Loucy (cell line): ENCODE results near the gene TNP2.

Experiments
- EZH2phosphoT487 ChIP-seq: fragments of 200-600 bp; IDR thresholded peaks from 2 replicates; pipeline ENCODE4 v1.6.1; 2018; ENCODE audit warnings: antibody characterized with exemption, mild to moderate bottlenecking, moderate library complexity, borderline replicate concordance
- TF ChIP-seq, protein P1 (sequence below): fragments of 200-600 bp; sonication (generic); conservative IDR thresholded peaks from 2 replicates; pipeline ENCODE4 v1.5.1; 2014; ENCODE audit warnings: mild to moderate bottlenecking, antibody characterized with exemption, low read length

DNA sequence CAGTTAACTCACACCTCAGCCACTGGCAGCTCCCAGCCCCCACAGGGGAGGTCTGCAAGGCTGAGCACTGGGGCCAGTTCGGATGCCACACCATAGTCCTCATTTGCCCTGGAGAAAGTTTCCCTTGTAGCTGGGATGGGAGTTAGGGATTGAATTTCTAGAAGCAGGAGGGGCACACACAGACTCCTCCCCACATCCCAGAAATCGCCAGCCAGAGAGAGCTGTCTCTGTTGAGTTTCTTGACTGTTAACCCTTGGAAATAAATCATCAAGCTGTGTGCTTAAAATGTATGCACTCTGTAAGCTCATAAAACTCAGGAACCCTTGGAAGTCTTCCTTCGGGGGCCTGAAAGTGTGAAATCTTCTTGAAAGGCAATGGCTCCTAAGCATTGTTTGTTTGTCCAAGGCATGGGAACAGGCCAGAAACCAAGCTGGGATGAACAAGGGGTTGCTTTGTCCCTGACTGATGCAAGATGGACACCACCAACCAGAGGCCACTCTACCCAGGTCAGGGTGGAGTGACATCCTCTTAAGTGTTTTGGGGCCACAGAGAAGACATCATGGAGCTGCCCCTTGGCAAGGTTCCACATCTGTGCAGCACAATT lies 4.7 kb upstream of the TNP2 start:
- TF ChIP-seq, protein P1, sequence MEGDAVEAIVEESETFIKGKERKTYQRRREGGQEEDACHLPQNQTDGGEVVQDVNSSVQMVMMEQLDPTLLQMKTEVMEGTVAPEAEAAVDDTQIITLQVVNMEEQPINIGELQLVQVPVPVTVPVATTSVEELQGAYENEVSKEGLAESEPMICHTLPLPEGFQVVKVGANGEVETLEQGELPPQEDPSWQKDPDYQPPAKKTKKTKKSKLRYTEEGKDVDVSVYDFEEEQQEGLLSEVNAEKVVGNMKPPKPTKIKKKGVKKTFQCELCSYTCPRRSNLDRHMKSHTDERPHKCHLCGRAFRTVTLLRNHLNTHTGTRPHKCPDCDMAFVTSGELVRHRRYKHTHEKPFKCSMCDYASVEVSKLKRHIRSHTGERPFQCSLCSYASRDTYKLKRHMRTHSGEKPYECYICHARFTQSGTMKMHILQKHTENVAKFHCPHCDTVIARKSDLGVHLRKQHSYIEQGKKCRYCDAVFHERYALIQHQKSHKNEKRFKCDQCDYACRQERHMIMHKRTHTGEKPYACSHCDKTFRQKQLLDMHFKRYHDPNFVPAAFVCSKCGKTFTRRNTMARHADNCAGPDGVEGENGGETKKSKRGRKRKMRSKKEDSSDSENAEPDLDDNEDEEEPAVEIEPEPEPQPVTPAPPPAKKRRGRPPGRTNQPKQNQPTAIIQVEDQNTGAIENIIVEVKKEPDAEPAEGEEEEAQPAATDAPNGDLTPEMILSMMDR, result no peak
- no peak for TF ChIP-seq EZH2phosphoT487
